Panc1 (cell line): ENCODE data around the gene ZHX3.

Experiments used
- CTCF ChIP-seq: fragments of 450-650 bp; IDR thresholded peaks from 2 replicates; pipeline ENCODE4 v1.5.1; 2017; ENCODE audit warnings: mild to moderate bottlenecking
- POLR2AphosphoS5 ChIP-seq: IDR thresholded peaks from 2 replicates; pipeline ENCODE4 v1.6.1; 2012; ENCODE audit warnings: mild to moderate bottlenecking, low read depth, low read length, moderate library complexity
- REST ChIP-seq, 2 experiments: IDR thresholded peaks; 2 replicates each; pipeline ENCODE4 v1.6.1; 2011 to 2012; ENCODE audit warnings: low read depth in 2 of 2, control low read depth in 1 of 2, low read length in 1 of 2, mild to moderate bottlenecking in 1 of 2, moderate library complexity in 1 of 2; ENCODE audit not compliant: insufficient read depth in 1 of 2
- SIN3A ChIP-seq: IDR thresholded peaks from 2 replicates; pipeline ENCODE4 v1.6.1; 2012; ENCODE audit warnings: low read depth, mild to moderate bottlenecking, low read length, moderate library complexity, borderline replicate concordance; ENCODE audit not compliant: insufficient read depth
- TCF7L2 ChIP-seq: IDR thresholded peaks from 2 replicates; pipeline ENCODE4 v1.6.1; 2011; ENCODE audit warnings: mild to moderate bottlenecking, low read depth, low read length, inconsistent platforms

GRCh38 chr20:41355598-41356203, 38.2 kb upstream of the ZHX3 start:
- no peak for TF ChIP-seq TCF7L2
- no peak for TF ChIP-seq CTCF
- no peak for TF ChIP-seq REST (IDR thresholded peaks at IDR 0.05; ENCODE audit: insufficient read depth in 1 of 2, low read depth in 2 of 2, low read length in 1 of 2)
- TF ChIP-seq POLR2AphosphoS5, result no peak
- no peak for TF ChIP-seq SIN3A
